Measurements from ENCODE around the gene KRTAP5-2. TPM values are rescaled to one million over a fixed set of nuclear protein-coding genes. Genes with fewer than 3 reads are reported as not detected.

KRTAP5-2 gene
- total RNA-seq, 1 experiment from 2014 or later = not detected

DNA sequence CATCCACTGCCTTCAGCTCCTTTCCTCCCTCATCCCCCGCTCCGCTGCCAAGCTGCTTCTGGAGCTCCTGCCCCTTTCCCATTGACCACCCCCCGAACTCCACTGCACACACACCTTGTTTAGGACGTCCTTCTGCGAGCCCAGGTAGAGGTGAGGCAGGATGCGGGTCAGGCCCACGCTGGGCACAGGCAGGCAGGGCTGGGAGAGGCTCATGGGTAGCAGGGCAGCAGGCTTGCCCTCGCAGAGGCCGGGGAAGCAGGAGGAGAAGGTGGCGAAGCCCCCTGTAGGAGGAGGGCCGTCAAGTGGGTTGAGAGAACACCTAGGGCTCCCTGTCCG lies 39.4 kb downstream of the KRTAP5-2 start:
- POLR2A ChIA-PET (ENCODE audit: unreplicated experiment) = no interaction called here
- 0 out of 2 replicates have a peak overlapping the region, but pooled peaks have one; percentile 14 for H3K27ac ChIP-seq
- peaks cover 30% of the 10 kb centered on the region for H3K4me1 ChIP-seq (replicated peaks; ENCODE audit: insufficient read depth)
- CTCF ChIA-PET = interaction anchor here (0.6 kb wide), 1 partner anchor 13 kb away, joined by 11 read pairs; no protein-coding TSS in a partner anchor
- TF ChIP-seq, protein P1, sequence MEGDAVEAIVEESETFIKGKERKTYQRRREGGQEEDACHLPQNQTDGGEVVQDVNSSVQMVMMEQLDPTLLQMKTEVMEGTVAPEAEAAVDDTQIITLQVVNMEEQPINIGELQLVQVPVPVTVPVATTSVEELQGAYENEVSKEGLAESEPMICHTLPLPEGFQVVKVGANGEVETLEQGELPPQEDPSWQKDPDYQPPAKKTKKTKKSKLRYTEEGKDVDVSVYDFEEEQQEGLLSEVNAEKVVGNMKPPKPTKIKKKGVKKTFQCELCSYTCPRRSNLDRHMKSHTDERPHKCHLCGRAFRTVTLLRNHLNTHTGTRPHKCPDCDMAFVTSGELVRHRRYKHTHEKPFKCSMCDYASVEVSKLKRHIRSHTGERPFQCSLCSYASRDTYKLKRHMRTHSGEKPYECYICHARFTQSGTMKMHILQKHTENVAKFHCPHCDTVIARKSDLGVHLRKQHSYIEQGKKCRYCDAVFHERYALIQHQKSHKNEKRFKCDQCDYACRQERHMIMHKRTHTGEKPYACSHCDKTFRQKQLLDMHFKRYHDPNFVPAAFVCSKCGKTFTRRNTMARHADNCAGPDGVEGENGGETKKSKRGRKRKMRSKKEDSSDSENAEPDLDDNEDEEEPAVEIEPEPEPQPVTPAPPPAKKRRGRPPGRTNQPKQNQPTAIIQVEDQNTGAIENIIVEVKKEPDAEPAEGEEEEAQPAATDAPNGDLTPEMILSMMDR (conservative IDR thresholded peaks at IDR 0.05) = no peak
- TF ChIP-seq EZH2 (IDR thresholded peaks at IDR 0.05; ENCODE audit: low read depth) = no peak
- H3K9me2 ChIP-seq (ENCODE audit: insufficient read depth) = no peaks in the 10 kb centered on the region
- no peak overlapping the region for H2AFZ ChIP-seq
- no peaks in the 10 kb centered on the region for H3K9me3 ChIP-seq (ENCODE audit: insufficient read depth, low read depth)
- H4K20me1 ChIP-seq (ENCODE audit: insufficient read depth) = no peaks in the 10 kb centered on the region
- no TSS peak for BruUV-seq (replicated peaks)
- H3K27me3 ChIP-seq (ENCODE audit: insufficient read depth, low read depth) = no peaks in the 10 kb centered on the region
- H3K4me3 ChIP-seq = peak overlapping the region; percentile 50; the same call in 1 of the 2 replicates
- no peaks in the 10 kb centered on the region for H3K36me3 ChIP-seq (ENCODE audit: low read depth)
- no peak for DNase-seq
- no peaks in the 10 kb centered on the region for H3K79me2 ChIP-seq (ENCODE audit: low read depth)
- intact Hi-C loops (cut with micrococcal nuclease; ENCODE audit: unreplicated experiment) = no loop called here
- H3K4me2 ChIP-seq = peak overlapping the region; percentile 73
- H3F3A ChIP-seq (ENCODE audit: insufficient read depth, low read depth) = no peaks in the 10 kb centered on the region; the same call in 1 of the 2 replicates

- intact Hi-C loops (cut with micrococcal nuclease; ENCODE audit: unreplicated experiment) = no loop called here
- no peaks in the 10 kb centered on the region for H3K36me3 ChIP-seq (ENCODE audit: low read depth)
- TF ChIP-seq EZH2 (IDR thresholded peaks at IDR 0.05; ENCODE audit: low read depth) = no peak
- TF ChIP-seq, protein P1 (conservative IDR thresholded peaks at IDR 0.05) = no peak
- DNase-seq = peak; percentile 46 to 59
- no peaks in the 10 kb centered on the region for H3K27me3 ChIP-seq (ENCODE audit: insufficient read depth, low read depth)
- BruUV-seq (replicated peaks) = no TSS peak
- no peak overlapping the region for H2AFZ ChIP-seq
- H3K79me2 ChIP-seq (ENCODE audit: low read depth) = no peaks in the 10 kb centered on the region
- H3K9me3 ChIP-seq (ENCODE audit: insufficient read depth, low read depth) = no peaks in the 10 kb centered on the region
- H3K4me1 ChIP-seq (replicated peaks; ENCODE audit: insufficient read depth) = peaks cover 30% of the 10 kb centered on the region
- ChIA-PET POLR2A (ENCODE audit: unreplicated experiment) (no interaction called here), CTCF (interaction anchor here (0.5 to 0.6 kb wide), 2 partner anchors 10 to 12 kb away, joined by 3 to 11 read pairs; no protein-coding TSS in a partner anchor)
- no peak overlapping the region for H3K27ac ChIP-seq
- no peaks in the 10 kb centered on the region; the same call in 1 of the 2 replicates for H3F3A ChIP-seq (ENCODE audit: insufficient read depth, low read depth)
- H3K4me3 ChIP-seq = peak overlapping the region; percentile 50; the same call in 1 of the 2 replicates
- no peaks in the 10 kb centered on the region for H3K9me2 ChIP-seq (ENCODE audit: insufficient read depth)
- no peaks in the 10 kb centered on the region for H4K20me1 ChIP-seq (ENCODE audit: insufficient read depth)
- H3K4me2 ChIP-seq = peak overlapping the region; percentile 73
These were observed 40.0 kb downstream of the KRTAP5-2 start for GRCh38 chr11:1557904-1558774.

DNA sequence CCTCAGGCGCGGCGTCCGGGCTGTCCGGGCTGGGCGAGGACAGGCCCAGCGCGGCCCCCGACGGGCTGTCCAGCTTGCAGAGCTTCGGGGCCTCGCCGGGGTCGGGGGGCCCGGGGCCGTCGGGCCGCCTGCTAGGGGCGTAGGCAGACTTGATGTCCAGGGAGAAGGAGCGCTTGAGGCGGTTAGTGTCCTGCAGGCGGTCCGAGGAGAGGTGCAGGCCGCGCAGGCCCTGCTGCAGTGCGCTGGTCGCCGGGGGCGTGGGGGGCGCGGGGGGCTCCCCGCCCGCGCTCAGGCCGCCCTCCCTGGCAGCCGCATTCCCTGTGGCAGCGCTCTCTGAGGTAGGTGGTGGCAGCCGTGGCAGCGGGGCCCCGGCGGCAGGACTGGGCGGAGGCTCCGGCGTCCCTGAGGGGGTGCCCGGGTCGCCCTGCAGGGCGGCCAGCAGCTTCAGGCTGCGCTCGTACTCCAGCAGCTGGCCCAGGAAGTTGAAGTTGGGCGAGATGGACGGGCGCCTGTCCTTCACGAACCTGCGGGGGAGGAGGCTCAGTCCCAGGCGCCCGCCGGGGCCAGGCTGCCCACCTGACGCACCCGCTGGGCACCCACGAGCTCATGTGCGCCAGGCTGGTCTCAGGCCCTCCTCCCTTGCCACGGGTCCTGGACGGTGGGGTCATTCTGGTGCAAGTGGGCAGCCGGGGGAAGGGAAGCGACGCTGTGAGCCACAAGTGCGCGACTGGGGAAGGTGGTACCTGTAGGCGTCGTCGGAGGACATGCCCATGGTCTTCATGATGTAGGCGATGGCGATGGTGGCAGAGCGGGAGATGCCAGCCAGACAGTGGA lies 40.8 kb downstream of the KRTAP5-2 start:
- H3K9me2 ChIP-seq (ENCODE audit: insufficient read depth) = no peaks in the 10 kb centered on the region
- no peak for DNase-seq
- no peak overlapping the region for H3K27ac ChIP-seq

More for the DNA sequence above, 40.8 kb downstream of the KRTAP5-2 start:
- H3K36me3 ChIP-seq (ENCODE audit: low read depth) = no peaks in the 10 kb centered on the region
- H3F3A ChIP-seq (ENCODE audit: insufficient read depth, low read depth) = no peaks in the 10 kb centered on the region; the same call in 1 of the 2 replicates
- 0 out of 2 replicates have a peak overlapping the region, but pooled peaks have one; percentile 73 for H3K4me2 ChIP-seq
- no peak overlapping the region for H2AFZ ChIP-seq
- BruUV-seq (replicated peaks) = TSS peak; percentile 33
- POLR2A ChIA-PET (ENCODE audit: unreplicated experiment) = no interaction called here
- no peaks in the 10 kb centered on the region for H3K9me3 ChIP-seq (ENCODE audit: insufficient read depth, low read depth)
- TF ChIP-seq EZH2 (IDR thresholded peaks at IDR 0.05; ENCODE audit: low read depth) = no peak
- TF ChIP-seq, protein P1 (conservative IDR thresholded peaks at IDR 0.05) = no peak
- H3K79me2 ChIP-seq (ENCODE audit: low read depth) = no peaks in the 10 kb centered on the region
- no peaks in the 10 kb centered on the region for H4K20me1 ChIP-seq (ENCODE audit: insufficient read depth)
- intact Hi-C loops (cut with micrococcal nuclease; ENCODE audit: unreplicated experiment) = no loop called here
- no peaks in the 10 kb centered on the region for H3K27me3 ChIP-seq (ENCODE audit: insufficient read depth, low read depth)
- no peak overlapping the region for H3K4me3 ChIP-seq
- peaks cover 30% of the 10 kb centered on the region for H3K4me1 ChIP-seq (replicated peaks; ENCODE audit: insufficient read depth)
- CTCF ChIA-PET = interaction anchor here (0.5 kb wide), 1 partner anchor 9 kb away, joined by 3 read pairs; no protein-coding TSS in a partner anchor

Data from PC-9 (cell line).